ENCODE data around the gene SLC4A7.

- no peak for TF ChIP-seq POLR2A (IDR thresholded peaks at IDR 0.05; ENCODE audit: low read depth, low read length)
- no peak for TF ChIP-seq TAF1 (IDR thresholded peaks at IDR 0.05; ENCODE audit: low read depth, low read length)
These were observed 91.1 kb downstream of the SLC4A7 start for GRCh38 chr3:27392950-27393679.
